NCI-H2171 treated with DMSO at 0.1 percent for 48 hours (cell line): Measurements from ENCODE around the gene SHISAL1.
A peak's percentile ranks its signal among the peaks of the same experiment; 100 is the strongest.
"Not testable (repeated sequence)": the region's sequence is repeated elsewhere in the genome, so short reads cannot be mapped to it uniquely, and the experiment has no call there.

ENCODE experiments used
- DNase-seq: peaks from one replicate; lab custom pipeline; 2025; lab: John Stamatoyannopoulos, UW

The SHISAL1 gene

DNA sequence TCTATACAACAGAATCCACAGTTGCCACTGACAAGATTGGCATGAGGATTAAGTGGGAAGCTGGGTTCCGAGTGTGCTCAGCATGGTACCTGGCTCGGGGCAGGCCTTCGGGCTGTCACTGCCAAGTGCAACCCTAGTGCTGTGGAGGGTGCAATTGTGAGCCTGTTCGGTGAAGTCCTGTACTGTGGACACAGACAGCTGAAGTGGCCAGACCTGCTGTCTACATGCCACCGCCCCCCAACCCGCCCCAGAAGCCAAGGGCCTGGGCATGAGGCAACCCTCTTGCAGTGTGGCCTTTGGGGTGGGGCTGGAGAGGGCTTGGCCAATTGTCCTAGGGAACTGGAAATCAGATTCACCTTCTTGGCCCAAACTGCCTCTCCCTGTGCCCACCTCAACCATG is 15.6 kb upstream of the SHISAL1 start:
- DNase-seq, result no peak

DNA sequence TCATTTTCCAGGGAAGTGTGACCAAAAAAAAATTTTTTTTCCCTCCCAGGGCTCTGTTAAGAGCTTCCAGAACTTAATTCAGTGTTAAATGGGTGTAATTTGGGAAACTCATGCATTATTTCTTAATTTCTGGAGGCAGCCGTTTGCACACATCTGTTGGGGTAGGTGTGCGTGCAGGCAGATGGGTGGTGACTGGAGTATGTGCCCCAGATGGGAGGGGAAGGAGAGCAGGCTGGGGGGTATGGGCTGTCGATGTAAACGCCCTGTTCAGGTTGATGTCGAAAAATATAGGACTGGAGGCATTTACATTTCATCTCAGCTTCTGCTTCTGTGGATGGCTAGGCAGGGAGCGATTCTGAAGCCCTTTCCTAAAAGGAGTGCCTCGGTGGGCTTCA is 13.7 kb upstream of the SHISAL1 start:
- peak; percentile 79 for DNase-seq

DNA sequence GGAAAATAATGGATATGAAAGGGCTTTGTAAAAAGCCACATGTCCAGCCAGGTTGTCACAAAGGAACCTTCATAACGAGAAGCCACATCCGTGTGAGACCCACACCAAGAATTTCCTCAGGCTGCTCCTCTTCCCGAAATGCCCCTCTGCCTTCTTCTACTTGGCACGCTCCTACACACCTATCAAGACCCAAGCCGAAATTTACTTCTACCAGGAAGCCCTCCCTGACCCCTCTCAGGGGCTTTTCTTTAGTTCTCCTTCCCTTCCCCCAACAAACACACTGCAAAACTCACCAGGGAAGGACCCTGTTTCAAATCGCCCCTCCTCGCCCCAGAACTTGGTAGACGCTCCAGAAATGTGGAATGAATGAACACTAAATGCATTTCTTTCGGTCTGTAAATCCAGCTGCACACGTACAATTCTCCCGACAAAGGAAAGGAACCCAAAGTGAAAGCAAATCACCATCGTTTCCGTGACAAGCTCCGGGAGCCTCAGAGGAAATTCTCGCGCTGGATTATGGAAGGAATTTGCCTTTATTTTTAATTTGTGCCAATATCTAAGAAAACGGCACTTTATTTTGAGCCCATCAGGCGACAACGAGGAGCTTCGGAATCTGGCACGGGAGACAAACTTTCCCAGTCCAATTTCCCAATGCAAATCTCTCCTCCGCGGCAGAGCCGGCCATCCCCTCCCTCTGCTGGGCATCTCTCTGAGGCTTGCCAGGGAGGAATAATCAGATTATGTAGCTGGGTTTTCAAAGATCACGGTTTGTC is 13.2 kb upstream of the SHISAL1 start:
- no peak for DNase-seq

DNA sequence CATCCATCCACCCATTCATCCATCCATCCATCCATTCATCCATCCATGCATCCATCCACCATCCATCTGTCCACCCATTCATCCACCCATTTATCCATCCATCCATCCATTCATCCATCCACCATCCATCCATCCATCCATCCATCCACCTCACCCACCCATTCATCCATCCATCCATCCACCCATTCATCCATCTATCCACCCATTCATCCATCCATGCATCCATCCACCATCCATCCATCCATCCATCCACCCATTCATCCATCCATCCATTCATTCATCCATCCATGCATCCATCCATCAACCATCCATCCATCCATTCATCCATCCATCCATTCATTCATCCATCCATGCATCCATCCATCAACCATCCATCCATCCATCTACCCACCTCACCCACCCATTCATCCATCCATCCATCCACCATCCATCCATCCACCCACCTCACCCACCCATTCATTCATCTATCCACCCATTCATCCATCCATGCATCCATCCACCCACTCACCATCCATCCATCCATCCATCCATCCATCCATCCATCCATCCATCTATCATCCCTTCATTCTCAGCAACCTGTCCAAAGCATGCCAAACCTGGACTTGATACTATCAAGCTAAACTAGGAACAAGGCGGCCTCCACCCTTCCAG is 10.5 kb upstream of the SHISAL1 start:
- not testable (repeated sequence) for DNase-seq

DNA sequence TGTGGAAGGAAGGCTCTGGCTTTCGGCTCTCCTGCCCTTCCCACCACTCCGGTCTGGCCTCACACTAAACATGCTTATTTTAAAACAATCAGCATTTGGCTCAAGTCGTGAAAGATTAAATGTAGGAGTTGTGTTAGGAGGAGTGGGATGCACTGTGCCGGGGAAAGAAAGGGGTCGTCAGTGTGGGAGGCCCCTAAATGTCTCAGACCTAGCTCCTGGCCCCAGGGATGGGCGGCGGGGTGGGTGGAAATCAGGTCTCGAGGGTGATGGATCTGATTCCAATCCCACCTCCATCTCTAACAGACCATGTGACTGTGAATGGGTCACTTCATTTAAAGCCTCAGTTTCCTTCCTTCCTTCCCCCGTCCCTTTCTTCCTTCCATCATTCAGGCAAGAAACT is 6.9 kb upstream of the SHISAL1 start:
- no peak for DNase-seq

DNA sequence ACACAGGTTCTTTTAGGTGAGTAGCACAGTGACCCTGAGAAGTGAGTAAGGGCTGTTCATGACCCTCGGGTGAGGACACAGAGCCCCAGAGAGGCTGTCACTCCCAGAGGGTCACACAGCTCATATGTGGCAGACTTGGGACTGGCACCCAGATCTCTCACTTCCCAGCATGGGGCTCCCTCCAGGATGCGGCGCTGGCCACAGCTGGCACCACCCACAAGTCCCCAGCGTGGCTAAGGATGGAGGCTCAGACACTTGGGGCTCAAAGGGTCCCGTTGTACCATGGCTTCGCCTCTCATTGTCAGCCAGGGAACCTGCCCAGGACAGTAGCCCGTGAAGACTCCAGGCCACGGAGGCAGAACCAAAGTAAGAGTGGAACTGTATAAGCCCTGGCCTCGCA is 6.0 kb upstream of the SHISAL1 start:
- DNase-seq, result no peak

DNA sequence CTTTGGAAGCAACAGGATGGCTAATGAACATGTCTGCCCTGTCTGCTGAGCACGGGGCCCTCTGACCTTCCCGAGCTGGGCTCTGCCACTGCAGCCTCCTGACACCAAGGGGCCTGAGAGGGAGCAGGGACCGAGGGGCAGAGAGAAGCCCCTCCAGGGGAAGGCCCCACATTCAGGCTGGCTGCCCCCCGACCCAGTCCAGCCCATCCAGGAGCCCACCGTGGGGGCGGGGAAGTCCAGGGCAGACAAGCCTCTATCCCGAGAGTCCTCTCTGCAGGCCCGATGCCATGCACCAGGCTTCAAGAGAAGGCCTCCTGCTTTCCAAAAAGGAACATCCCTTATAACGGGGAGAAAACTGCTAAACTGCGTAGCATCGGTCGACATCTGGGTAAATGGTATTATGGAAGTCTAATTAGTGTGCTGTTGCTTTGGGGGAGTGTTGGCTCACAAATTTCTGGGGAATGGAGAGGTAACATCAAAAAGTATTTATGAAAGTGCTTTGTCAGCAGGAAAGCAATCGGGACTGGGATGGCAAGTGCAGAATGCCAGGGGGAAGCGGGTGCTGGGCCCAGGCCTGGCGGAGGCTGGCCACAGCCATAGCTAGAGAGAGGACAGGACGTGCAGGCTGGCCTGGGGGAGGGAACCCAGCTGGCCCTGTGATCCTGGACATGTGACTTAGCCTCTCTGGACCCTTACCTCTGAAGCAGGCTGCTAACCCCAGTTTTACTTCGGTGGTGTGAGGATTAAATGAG is 5.3 kb upstream of the SHISAL1 start:
- no peak for DNase-seq

DNA sequence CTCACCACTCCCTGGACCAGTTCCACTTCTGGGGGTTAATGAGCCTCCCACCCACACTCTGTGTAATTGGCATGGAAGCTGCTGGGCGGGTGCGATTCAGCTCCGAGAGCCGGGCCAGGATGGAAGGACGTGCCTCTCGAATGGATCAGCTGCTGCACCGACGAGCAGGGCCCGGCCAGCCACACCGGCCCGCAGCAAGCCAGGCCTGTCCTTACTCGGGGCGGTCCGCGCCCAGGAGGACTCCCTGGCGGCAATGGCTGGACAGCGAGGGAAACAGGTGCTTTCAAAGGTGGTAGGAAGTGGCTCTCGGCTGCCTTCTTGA is 4.3 kb upstream of the SHISAL1 start:
- no peak for DNase-seq

DNA sequence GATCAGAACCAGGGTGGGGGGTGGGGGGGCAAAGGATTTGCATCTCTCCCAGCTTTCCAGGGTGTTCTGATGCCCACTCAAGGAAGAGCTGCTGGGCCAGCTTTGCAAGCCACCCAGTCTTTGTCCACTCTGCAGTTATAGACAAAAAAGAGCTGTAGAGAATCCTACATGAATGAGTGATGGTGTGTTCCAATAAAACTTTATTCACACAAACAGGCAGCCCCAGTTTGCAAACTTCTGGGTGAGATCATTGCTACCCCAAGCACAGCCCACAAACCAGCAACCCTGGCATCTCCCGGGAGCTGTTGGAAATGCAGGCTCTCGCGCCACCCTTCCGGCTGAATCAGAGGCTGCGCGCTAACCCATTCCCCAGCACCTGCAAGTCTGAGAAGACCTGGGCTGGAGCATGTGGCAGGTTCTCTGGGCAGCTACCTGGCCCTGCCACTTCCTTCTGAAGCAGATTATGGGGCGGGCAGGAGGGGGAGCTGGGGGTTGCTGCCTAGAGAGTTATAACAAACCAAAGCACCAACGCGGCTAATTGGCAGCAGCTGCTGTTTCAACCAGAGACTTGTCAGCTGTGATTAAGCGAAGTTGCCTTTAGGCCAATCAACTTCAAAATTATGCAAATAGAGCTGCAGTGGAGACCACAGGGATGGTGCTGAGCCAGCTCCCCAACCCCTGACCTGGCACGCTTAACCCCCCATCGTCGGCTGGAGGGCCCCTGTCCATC is 3.8 kb upstream of the SHISAL1 start:
- no peak for DNase-seq

DNA sequence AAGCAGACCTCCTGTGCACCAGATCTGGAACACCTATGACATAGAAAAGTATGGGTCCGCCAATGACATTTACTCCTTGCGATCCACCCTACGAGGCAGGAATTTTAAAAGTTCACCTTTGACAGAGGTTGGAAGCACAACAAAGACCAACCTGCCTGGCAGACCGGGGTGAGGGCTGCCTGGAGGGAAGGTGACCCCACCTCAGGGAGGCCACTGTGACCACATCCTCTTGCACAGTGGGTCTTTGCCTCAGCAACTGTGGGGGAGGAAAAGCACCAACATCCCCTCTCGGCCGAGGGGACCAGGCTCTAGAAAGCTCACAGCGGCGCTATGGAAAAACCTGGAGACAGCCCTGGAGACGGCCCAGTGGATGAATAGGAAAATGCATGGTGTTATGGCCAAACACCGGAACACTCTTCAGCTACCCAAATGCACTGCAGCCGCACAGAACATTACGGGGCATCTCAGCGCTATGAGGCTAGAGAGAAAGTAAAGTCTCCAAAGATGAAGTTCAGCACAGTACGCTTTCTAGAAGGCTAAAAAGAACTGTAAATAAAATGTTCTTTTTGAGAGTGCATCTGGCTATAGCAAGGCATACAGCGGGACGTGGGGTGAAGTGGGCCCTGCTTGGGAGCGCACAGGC is 1.8 kb upstream of the SHISAL1 start:
- DNase-seq, result no peak

DNA sequence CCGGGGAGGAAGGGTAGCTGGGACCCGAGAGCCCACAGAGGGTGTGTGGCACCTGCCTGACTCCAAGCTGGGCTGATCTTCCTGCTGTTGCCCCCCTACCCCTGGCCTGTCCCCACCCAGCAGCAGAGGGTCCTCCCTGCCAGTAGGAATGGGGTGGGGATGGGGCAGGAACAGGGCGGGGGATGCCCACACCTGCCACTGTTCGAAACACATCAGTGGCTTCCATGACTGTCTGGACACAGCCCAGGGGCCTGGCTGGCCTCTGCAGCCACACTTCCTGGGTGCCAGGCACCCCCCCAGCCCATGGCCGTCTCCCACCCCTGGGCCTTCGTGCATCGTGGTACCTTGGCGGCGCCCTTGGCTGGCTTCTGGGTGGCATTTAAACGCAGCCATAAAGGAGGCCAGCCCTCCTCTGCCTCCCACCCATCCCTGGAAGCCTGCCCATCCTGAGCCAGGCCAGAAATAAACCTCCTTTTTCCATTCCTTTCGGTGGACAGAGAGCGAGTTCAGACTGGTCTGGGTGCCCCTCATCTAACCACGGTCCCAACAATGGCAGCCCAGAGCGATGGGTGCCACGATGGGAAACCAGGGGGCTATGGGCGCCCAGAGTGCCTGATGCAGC is 745 bp upstream of the SHISAL1 start:
- DNase-seq, result no peak

DNA sequence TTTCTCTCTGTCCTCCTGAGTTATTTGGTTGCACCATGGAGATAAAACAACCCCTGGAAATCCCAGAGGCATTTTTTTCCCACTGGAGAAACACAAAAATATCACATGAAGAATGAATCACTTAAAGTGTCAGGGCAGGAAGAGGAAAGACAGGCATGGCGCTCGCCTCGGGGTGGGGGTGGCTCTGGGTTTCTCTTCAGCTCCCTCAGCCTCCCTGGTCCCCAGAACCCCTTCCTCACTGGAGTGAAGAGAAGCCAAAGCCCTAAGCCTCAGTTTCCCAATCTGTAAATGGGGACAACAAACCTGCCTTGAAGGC is 938 bp downstream of the SHISAL1 start:
- no peak for DNase-seq

DNA sequence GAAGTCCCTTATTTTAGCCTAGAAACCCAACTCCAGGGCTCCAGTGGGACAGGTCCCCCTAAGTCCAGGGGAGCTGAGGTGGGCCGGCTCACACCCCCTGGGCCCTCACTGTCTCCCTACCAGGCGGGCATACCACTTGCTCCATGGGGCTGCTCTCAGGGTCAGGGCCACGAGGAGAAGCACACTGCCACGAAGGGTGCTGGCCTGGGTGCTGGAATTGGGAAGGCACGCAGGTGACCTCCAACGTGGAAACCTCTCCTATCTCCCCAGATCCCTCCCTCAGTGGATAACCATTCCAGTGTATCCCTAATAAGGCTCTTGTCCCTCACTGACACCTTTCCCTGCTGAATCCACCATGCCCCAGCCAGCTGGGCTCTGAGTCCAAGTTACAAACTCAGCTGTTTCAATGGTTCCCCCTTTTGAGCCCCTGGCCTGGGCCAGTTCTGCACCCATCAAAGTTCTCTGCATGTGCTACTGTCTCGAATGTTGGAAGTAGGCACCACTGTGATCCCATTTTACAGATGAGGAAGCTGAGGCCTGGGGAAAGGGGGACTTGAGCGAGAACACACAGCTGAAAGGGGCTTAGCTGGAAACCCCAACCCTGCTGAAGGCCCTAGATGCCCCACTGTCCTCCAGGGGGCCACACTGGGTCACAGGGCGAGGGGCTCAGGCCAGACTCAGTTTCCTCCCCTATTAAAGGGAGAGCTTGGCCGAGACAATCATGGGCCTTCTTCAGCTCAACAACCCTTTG is 1.5 kb downstream of the SHISAL1 start:
- no peak for DNase-seq

DNA sequence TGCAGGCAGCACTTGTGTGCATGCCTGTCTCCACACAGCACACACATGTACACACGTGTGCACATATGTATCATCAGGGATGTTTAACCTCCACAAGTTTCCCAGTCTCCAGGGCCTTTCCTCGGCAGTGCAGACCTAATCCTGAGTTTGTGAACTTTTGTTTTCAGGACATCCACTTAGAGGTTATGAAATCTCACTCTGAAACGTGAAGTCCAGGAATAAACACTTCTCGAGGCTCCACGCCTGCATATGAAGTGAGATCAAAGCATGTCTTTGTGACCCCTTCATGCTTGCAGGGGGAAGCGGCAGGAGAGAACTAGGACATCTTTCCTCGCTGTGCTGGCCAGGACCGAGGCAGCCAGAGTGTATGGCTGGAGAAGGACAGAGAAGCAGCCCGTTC is 3.1 kb downstream of the SHISAL1 start:
- no peak for DNase-seq

DNA sequence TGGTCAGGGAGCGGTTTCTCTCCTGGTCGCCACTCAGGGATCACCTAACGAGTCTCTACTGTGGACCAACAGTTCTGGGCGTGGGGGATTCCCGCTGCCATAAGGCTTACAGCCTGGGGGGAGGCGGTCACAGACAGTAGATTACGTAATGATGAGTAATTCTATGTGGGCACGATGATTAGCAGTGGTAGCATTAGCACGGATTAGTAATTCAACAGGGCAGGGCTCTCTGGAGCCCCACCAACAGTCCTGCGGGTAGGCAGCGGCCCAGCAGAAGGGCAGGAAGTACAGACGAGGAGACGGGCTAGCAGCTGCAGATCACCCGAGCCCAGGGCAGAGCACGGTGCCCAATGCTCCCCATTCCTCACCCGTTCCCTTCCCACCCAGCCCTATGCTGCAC is 3.6 kb downstream of the SHISAL1 start:
- DNase-seq, result no peak

DNA sequence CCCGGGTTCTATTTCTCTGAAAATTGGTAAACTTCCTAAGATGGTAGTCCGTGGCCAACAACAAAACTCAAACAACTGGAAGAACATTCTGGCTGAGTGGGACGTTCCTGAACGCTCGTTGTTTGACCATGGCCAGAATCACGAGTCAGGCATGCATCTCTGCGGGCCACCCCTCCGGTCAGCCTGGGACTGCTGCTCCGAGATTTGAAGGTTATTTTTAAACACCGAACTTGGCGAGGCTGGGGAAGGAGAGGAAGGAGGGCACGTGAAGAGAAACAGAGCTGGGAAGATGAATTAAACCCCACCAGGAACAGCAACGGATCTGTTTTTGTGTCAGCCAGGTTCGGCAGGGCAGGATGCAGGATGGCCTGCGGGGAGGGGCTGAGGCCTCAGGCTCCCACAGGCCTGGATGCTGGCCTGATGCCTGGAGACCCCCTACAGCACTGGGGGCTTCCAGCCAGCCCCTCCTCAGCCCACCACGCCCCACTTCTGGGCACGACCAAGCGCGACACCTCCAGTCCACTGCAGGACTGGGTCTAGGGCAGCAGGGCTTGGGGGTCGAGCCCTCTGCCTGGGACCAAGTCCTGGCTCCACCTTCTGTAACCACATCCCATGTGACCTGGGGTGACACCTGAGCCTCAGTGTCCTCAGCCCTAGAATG is 5.1 kb downstream of the SHISAL1 start:
- DNase-seq, result no peak

DNA sequence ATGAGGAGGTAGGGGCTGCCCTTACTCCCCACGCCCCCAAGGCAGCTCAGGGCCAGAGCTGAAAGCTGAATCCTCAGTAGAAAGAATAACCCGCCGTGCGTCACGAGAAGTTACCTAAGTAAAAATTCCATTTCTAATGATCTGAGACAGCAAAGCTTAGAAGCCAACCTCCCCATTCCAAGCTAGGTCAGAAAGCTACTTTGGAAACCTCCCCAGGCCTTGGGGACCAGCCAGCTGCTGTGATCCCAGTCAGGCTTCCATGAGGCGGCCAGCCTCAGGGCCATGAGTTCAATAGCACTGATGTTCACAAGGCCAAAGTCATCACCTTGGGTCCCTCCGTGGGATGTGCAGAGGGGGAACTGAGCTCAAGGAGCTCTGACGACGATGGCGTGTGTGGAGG is 6.9 kb downstream of the SHISAL1 start:
- DNase-seq, result no peak

DNA sequence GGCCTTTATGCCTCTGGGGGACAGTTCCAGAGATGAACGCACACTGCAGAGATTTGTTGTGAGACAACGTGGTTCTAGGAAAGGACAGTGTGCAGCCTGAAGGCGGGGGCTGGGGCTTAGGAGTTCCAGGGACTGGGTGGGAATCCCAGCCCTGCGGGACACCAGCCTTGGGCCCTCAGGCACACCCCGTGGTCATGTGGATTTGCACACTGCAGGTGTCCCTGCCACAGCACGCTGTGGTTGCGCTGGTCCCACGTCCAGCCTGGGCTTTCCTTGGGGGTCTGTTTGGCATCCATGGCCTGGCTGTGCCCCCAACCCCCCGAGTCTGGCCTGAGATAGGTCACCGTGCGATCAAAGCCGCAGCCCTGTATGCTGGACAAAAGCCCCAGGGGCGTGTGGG is 7.3 kb downstream of the SHISAL1 start:
- no peak for DNase-seq

DNA sequence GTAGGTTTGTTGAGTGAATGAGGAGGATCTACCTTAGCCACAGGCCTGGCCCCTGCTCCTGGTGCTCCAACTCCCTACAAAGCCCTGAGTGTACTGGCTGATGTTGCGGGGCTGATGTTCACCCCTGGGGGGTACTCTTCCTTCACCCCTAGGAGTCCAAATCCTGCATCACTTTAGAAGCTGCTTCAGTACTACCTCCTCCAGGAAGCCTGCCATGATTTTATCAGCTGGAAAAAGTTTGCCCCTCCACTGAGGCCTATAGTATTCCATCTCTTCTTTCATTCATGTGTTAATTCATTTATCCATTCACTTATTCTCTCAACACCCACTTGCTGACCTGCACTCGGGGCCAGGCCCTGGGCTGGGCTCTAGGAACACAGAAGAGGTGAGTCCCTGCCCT is 7.8 kb downstream of the SHISAL1 start:
- DNase-seq, result no peak

DNA sequence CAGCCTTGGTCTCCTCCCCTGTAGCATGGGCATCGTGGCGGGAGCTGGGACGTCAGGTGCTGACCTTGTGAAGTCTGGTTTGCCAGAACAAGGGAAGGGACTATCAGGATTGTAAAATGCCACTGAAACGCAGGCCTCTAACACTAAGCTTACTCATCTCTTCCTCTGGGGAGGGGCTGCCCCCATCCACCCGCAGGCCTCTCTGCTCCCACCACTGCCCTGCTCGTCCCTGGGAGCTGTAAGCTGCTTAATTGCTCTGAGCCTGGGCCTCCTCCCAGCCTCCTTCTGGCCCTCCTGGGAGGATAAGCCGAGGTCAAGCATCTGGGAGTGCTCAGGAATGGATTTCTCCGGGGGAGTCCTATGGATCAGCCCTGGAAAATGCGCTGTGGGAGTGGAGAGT is 8.4 kb downstream of the SHISAL1 start:
- DNase-seq, result no peak

DNA sequence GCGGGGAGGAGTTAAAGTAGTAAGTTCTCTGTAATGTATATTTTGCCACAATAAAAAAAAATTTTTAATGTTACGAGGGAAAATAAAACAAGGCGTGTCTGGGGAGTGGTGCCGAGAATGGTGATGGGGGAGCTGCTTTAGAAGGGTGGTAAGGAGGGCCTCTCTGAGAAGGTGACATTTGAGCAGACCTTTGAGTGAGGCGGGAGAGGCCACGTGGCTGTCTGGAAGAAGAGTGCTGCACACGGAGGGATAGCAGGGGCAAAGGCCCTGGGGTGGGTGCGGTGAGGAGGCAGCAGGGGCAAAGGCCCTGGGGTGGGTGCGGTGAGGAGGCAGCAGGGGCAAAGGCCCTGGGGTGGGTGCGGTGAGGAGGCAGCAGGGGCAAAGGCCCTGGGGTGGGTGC is 10.4 kb downstream of the SHISAL1 start:
- not testable (repeated sequence) for DNase-seq
